Ishikawa (cell line): Measurements from ENCODE around the gene PRLH.

Experiments
- CEBPB ChIP-seq: IDR thresholded peaks from 2 replicates; pipeline ENCODE4 v1.6.1; 2012
- CREB1 ChIP-seq: IDR thresholded peaks from 2 replicates; pipeline ENCODE4 v1.6.1; 2012; ENCODE audit warnings: low read depth
- EGR1 ChIP-seq: IDR thresholded peaks from 2 replicates; pipeline ENCODE4 v1.6.1; 2012
- EP300 ChIP-seq: IDR thresholded peaks from 2 replicates; pipeline ENCODE4 v1.6.1; 2012; ENCODE audit warnings: borderline replicate concordance
- FOXM1 ChIP-seq: IDR thresholded peaks from 2 replicates; pipeline ENCODE4 v1.6.1; 2012; ENCODE audit warnings: low read depth, borderline replicate concordance
- NFIC ChIP-seq: IDR thresholded peaks from 2 replicates; pipeline ENCODE4 v1.6.1; 2012
- RAD21 ChIP-seq: IDR thresholded peaks from 2 replicates; pipeline ENCODE4 v1.6.1; 2012; ENCODE audit warnings: low read depth
- TAF1 ChIP-seq: IDR thresholded peaks from 2 replicates; pipeline ENCODE4 v1.6.1; 2012; ENCODE audit warnings: low read depth, mild to moderate bottlenecking
- TCF12 ChIP-seq: IDR thresholded peaks from 2 replicates; pipeline ENCODE4 v1.6.1; 2012; ENCODE audit warnings: low read depth
- TEAD4 ChIP-seq: IDR thresholded peaks from 2 replicates; pipeline ENCODE4 v1.6.1; 2012
- YY1 ChIP-seq: IDR thresholded peaks from 2 replicates; pipeline ENCODE4 v1.6.1; 2012; ENCODE audit warnings: low read depth
- ZBTB7A ChIP-seq: IDR thresholded peaks from 2 replicates; pipeline ENCODE4 v1.6.1; 2012; ENCODE audit warnings: low read depth
- TF ChIP-seq, protein P1 (sequence below): IDR thresholded peaks from 2 replicates; pipeline ENCODE4 v1.6.1; 2012; ENCODE audit warnings: low read depth, mild to moderate bottlenecking
- TF ChIP-seq, protein P2 (sequence below): IDR thresholded peaks from 2 replicates; pipeline ENCODE4 v1.6.1; 2012
- TF ChIP-seq, protein P3 (sequence below): IDR thresholded peaks from 2 replicates; pipeline ENCODE4 v1.6.1; 2012

The PRLH gene

DNA sequence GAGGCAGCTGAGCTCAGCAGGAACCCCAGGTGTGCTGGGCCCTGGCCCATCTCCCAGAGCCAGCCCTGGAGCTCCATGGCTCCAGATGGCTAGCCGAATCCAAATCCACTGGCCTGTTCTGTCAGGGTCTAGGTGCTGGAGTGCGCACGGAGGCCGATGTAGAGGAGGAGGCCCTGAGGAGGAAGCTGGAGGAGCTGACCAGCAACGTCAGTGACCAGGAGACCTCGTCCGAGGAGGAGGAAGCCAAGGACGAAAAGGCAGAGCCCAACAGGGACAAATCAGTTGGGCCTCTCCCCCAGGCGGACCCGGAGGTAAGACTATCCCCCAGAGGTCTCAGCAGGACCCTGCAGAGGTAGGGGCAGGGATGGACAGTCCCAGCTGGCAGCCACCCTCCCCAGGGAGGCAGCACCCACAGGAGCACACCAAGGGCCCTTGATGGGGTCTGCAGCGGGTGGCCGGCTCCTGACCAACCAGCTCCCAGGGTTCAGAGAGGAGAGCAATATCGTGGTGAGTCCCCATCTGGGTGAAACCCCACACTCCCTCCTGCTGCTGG lies 26.1 kb upstream of the PRLH start:
- TF ChIP-seq, protein P1, sequence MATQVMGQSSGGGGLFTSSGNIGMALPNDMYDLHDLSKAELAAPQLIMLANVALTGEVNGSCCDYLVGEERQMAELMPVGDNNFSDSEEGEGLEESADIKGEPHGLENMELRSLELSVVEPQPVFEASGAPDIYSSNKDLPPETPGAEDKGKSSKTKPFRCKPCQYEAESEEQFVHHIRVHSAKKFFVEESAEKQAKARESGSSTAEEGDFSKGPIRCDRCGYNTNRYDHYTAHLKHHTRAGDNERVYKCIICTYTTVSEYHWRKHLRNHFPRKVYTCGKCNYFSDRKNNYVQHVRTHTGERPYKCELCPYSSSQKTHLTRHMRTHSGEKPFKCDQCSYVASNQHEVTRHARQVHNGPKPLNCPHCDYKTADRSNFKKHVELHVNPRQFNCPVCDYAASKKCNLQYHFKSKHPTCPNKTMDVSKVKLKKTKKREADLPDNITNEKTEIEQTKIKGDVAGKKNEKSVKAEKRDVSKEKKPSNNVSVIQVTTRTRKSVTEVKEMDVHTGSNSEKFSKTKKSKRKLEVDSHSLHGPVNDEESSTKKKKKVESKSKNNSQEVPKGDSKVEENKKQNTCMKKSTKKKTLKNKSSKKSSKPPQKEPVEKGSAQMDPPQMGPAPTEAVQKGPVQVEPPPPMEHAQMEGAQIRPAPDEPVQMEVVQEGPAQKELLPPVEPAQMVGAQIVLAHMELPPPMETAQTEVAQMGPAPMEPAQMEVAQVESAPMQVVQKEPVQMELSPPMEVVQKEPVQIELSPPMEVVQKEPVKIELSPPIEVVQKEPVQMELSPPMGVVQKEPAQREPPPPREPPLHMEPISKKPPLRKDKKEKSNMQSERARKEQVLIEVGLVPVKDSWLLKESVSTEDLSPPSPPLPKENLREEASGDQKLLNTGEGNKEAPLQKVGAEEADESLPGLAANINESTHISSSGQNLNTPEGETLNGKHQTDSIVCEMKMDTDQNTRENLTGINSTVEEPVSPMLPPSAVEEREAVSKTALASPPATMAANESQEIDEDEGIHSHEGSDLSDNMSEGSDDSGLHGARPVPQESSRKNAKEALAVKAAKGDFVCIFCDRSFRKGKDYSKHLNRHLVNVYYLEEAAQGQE, result peak; percentile 34; the same call in 1 of the 2 replicates
- TF ChIP-seq NFIC, result no peak

DNA sequence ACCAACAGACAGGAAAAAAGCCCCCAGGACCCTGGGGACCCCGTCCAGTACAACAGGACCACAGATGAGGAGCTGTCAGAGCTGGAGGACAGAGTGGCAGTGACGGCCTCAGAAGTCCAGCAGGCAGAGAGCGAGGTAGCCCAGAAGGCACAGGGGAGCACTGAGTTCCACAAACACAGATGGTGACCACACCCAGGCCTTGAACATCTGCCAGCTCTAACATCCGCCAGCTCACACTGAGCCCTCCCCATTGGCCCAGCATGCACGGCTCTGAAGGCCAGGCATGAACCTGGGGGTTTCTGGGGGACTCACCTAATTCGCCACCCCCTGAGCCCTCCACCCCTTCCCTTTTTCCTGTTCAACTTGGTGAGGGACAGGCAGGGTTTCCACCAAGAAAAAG lies 25.6 kb upstream of the PRLH start:
- peak; percentile 24; the same call in 1 of the 2 replicates for TF ChIP-seq TCF12
- TF ChIP-seq, protein P2, sequence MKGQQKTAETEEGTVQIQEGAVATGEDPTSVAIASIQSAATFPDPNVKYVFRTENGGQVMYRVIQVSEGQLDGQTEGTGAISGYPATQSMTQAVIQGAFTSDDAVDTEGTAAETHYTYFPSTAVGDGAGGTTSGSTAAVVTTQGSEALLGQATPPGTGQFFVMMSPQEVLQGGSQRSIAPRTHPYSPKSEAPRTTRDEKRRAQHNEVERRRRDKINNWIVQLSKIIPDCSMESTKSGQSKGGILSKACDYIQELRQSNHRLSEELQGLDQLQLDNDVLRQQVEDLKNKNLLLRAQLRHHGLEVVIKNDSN, result no peak
- TF ChIP-seq, protein P1, result no peak

DNA sequence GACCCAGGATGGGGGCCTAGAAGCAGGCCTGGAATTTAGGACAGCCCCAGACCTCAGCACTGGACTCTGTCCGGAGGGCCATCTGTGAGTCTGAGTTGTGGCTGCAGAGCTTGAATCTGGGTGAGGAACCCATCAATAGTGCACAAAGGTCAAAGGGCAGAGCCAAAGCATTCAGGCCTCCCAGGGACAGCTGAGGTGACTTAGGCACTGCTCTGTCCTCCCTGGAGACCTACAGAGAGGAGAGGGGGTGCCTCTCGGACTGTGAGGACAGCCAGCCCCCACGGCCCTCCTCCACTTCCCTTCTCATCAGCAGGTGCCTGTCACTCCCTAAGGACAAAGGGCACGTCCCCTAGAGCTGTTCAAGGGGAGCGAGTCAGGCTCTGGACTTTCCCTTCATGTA lies 25.1 kb upstream of the PRLH start:
- TF ChIP-seq EP300 (no peak), CREB1 (no peak), YY1 (no peak), FOXM1 (no peak), TCF12 (no peak), EGR1 (no peak), NFIC (no peak), TAF1 (no peak), TEAD4 (no peak), ZBTB7A (no peak), CEBPB (no peak), RAD21 (no peak)
- TF ChIP-seq, protein P3, sequence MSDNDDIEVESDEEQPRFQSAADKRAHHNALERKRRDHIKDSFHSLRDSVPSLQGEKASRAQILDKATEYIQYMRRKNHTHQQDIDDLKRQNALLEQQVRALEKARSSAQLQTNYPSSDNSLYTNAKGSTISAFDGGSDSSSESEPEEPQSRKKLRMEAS, result no peak
- TF ChIP-seq, protein P1, result no peak
- TF ChIP-seq, protein P2, result no peak

DNA sequence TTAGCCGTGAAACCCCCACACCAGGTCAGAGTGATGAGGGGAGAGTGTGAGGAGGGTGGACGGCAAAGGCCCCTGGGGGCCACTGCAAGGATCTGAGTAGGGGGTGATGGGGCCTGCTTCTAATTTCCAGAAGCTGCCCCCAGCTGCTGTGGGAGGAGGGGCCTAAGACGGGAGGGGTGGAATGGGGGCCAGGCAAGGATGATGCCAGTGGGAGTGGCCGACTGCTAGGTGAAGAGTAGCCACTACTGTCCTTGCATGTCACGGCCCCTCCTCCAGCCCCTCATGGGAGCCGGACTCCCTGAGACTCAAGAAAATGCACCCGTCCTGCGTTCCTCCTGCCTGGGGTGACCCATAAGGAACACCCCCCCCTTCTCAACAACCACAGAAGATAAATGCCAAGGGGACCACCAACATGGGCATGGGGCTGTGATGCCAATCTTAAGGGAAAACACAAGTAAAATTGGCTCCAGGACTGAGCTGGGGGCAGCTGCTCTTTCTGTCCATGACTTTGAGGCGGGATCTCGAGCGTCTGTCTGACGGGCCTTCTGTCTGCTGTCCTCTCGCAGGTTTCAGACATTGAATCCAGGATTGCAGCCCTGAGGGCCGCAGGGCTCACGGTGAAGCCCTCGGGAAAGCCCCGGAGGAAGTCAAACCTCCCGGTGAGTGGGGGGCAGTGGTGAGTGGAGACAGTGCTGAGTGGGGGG lies 24.2 kb upstream of the PRLH start:
- TF ChIP-seq EP300, result no peak
- no peak for TF ChIP-seq CEBPB

DNA sequence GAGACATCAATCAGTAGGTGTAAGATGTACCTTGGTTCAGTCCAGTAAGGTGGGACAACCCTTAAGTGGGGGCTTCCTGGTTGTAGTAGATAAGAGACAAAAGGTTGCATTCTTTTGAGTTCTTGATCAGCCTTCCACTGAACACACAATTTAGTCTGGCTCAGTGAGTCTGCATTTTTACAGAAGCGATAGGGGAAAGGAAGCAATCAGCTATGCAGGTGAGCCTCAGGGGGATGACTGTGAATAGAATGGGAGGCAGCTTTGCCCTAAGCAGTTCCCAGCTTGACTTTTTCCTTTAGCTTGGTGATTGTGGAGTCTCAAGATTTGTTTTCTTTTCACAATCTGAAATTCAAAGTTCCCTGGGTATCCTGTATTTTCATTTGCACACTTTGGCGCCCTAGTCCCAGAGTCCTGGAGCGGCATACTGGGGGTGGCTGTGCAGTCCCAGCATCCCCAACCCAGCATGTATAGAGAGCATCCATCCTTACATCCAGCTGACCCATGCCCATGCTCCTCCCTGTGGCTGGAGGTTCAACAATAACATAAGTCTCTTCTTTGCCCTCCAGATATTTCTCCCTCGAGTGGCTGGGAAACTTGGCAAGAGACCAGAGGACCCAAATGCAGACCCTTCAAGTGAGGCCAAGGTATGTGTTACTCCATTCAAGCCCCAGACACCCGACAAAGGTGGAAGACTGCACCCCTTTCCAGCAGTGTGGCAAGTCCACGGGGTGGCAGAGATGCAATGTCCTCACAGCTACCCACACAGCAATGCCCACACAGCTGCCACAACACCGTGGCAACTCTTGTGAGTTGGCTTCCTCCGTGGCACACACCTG lies 20.1 kb upstream of the PRLH start:
- no peak for TF ChIP-seq ZBTB7A
- TF ChIP-seq TCF12, result no peak
- TF ChIP-seq, protein P1, result no peak
- TF ChIP-seq TEAD4, result no peak
- TF ChIP-seq FOXM1, result no peak
- no peak for TF ChIP-seq NFIC
